ENCODE results near the gene KNDC1. TPM values are rescaled to one million over a fixed set of nuclear protein-coding genes. Genes with fewer than 3 reads are reported as not detected.
"Not testable (repeated sequence)": the region's sequence is repeated elsewhere in the genome, so short reads cannot be mapped to it uniquely, and the experiment has no call there.

The KNDC1 gene
- total RNA-seq, 2 donors from 2014 or later, result 6.5 to 9.6 TPM

GRCh38 chr10:133231244-133231945 is 71.4 kb downstream of the KNDC1 start:
- peaks cover 5% of the 10 kb centered on the region for H3K9me3 Mint-ChIP-seq
- Histone ChIP-seq H3K9me3 (ENCODE audit: control insufficient read depth, low read length) (no peaks in the 10 kb centered on the region), H3K4me3 (ENCODE audit: low read length) (no peak overlapping the region), H3K9ac (ENCODE audit: extremely low read depth, low read length, poor library complexity, severe bottlenecking) (no peak overlapping the region), H3K4me1 (ENCODE audit: control insufficient read depth, insufficient read depth, low read length) (no peaks in the 10 kb centered on the region), H3K36me3 (ENCODE audit: control insufficient read depth, insufficient read depth, low read length) (no peaks in the 10 kb centered on the region), H3K27ac (ENCODE audit: low read depth, low read length) (no peak overlapping the region), H3K27me3 (ENCODE audit: control insufficient read depth, insufficient read depth, low read length, poor library complexity, severe bottlenecking) (peaks cover 96% of the 10 kb centered on the region)
- WGBS, 2 experiments (ENCODE audit: insufficient coverage in 1 of 2, insufficient read length in 1 of 2), result 24 to 26% methylated on average over 32 to 44 of the region's 44 CpGs
- H3K4me1 Mint-ChIP-seq, result peaks cover 2% of the 10 kb centered on the region
- H3K27ac Mint-ChIP-seq, result no peak overlapping the region
- peaks cover 91% of the 10 kb centered on the region for H3K27me3 Mint-ChIP-seq (ENCODE audit: insufficient read depth)
- no peak for TF ChIP-seq CTCF (conservative IDR thresholded peaks at IDR 0.05)
- peaks cover 2% of the 10 kb centered on the region for H3K36me3 Mint-ChIP-seq (ENCODE audit: low read depth)
- H3K4me3 Mint-ChIP-seq, result peak overlapping the region; percentile 42
- peak; percentile 74 for DNase-seq

GRCh38 chr10:133231946-133232574 is 72.0 kb downstream of the KNDC1 start:
- H3K27ac Mint-ChIP-seq, result no peak overlapping the region
- peak; percentile 77 for DNase-seq
- H3K4me1 Mint-ChIP-seq, result peaks cover 2% of the 10 kb centered on the region
- Histone ChIP-seq H3K27ac (ENCODE audit: low read depth, low read length) (no peak overlapping the region), H3K36me3 (ENCODE audit: control insufficient read depth, insufficient read depth, low read length) (no peaks in the 10 kb centered on the region), H3K9ac (ENCODE audit: extremely low read depth, low read length, poor library complexity, severe bottlenecking) (no peak overlapping the region), H3K9me3 (ENCODE audit: control insufficient read depth, low read length) (no peaks in the 10 kb centered on the region), H3K27me3 (ENCODE audit: control insufficient read depth, insufficient read depth, low read length, poor library complexity, severe bottlenecking) (peaks cover 96% of the 10 kb centered on the region), H3K4me1 (ENCODE audit: control insufficient read depth, insufficient read depth, low read length) (no peaks in the 10 kb centered on the region), H3K4me3 (ENCODE audit: low read length) (no peak overlapping the region)
- H3K36me3 Mint-ChIP-seq (ENCODE audit: low read depth), result peaks cover 2% of the 10 kb centered on the region
- TF ChIP-seq CTCF (conservative IDR thresholded peaks at IDR 0.05), result no peak
- 38 to 50% methylated on average over 10 to 11 of the region's 11 CpGs for WGBS, 2 experiments (ENCODE audit: insufficient coverage in 1 of 2, insufficient read length in 1 of 2)
- H3K27me3 Mint-ChIP-seq (ENCODE audit: insufficient read depth), result peaks cover 84% of the 10 kb centered on the region
- peaks cover 5% of the 10 kb centered on the region for H3K9me3 Mint-ChIP-seq
- H3K4me3 Mint-ChIP-seq, result no peak overlapping the region

- Mint-ChIP-seq H3K27me3 (ENCODE audit: insufficient read depth) (peaks cover 66% of the 10 kb centered on the region), H3K4me1 (peaks cover 14% of the 10 kb centered on the region)
- H3K4me3 ChIP-seq (ENCODE audit: low read length); DNase-seq; H3K27ac Mint-ChIP-seq; H3K36me3 ChIP-seq (ENCODE audit: control insufficient read depth, insufficient read depth, low read length); H3K9me3 Mint-ChIP-seq; H3K4me3 Mint-ChIP-seq; H3K9me3 ChIP-seq (ENCODE audit: control insufficient read depth, low read length); H3K27ac ChIP-seq (ENCODE audit: low read depth, low read length); H3K4me1 ChIP-seq (ENCODE audit: control insufficient read depth, insufficient read depth, low read length); H3K36me3 Mint-ChIP-seq (ENCODE audit: low read depth); H3K9ac ChIP-seq (ENCODE audit: extremely low read depth, low read length, poor library complexity, severe bottlenecking): not testable (repeated sequence)
- WGBS, 2 experiments (ENCODE audit: insufficient coverage in 1 of 2, insufficient read length in 1 of 2), result 87 to 100% methylated on average over 1 to 5 of the region's 10 CpGs
- peaks cover 83% of the 10 kb centered on the region for H3K27me3 ChIP-seq (ENCODE audit: control insufficient read depth, insufficient read depth, low read length, poor library complexity, severe bottlenecking)
These were observed 74.8 kb downstream of the KNDC1 start for GRCh38 chr10:133234796-133235195.
